Measurements from ENCODE around the gene KANSL1.
A peak's percentile ranks its signal among the peaks of the same experiment; 100 is the strongest.

KANSL1 gene

DNA sequence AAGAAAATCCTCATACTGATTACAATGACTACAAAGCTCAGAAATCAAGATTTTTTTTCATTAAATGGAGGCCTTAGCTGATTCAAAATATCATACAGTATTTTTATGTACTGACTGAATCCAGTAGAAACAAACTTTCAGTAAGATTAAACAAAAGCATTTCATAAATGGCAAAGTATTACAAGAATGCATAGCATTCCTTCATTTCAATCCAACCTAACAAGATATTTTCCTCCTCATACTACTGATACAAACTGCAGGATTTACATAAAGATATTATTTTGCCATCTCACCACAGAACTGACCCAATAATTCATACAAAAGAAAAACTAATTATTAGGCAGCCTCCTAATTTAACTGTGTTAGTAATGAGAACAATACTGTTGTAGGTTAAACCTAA is 6.2 kb upstream of the KANSL1 start:
- no peaks in the 10 kb centered on the region for H3K36me3 ChIP-seq (ENCODE audit: control insufficient read depth, insufficient read depth, low read length)
- no peaks in the 10 kb centered on the region for H3K27me3 ChIP-seq (ENCODE audit: control insufficient read depth, insufficient read depth, low read length)
- H3K9me3 ChIP-seq (ENCODE audit: control insufficient read depth, low read length): no peaks in the 10 kb centered on the region
- no peak overlapping the region for H3K4me3 ChIP-seq (ENCODE audit: low read length)
- H3K9ac ChIP-seq (ENCODE audit: low read length): no peak overlapping the region
- peaks cover 25% of the 10 kb centered on the region for H3K4me1 ChIP-seq (ENCODE audit: control insufficient read depth, insufficient read depth, low read length)

GRCh38 chr17:46198233-46198632 is 5.0 kb upstream of the KANSL1 start:
- no peaks in the 10 kb centered on the region for H3K36me3 ChIP-seq (ENCODE audit: control insufficient read depth, insufficient read depth, low read length)
- H3K4me3 ChIP-seq (ENCODE audit: low read length): no peak overlapping the region
- no peaks in the 10 kb centered on the region for H3K9me3 ChIP-seq (ENCODE audit: control insufficient read depth, low read length)
- no peaks in the 10 kb centered on the region for H3K27me3 ChIP-seq (ENCODE audit: control insufficient read depth, insufficient read depth, low read length)
- H3K9ac ChIP-seq (ENCODE audit: low read length): no peak overlapping the region
- peaks cover 27% of the 10 kb centered on the region for H3K4me1 ChIP-seq (ENCODE audit: control insufficient read depth, insufficient read depth, low read length)

DNA sequence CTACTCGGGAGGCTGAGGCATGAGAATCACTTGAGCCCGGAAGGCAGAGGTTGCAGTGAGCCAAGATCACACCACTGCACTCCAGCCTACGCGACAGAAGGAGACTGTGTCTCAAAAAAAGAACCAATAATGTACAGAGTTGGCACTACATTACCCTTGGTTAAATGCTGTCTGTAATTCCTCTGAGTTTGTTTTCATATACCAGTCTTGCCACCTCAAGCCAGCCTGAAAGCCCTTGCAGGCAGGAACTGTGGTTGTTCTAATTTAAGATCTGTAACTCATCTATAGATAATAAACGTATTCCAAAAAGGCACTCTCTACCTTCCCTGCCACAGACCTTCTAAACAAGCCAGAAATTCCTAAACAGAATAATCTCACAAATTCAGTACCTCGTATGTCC is 4.3 kb upstream of the KANSL1 start:
- Histone ChIP-seq H3K4me3 (ENCODE audit: low read length) (no peak overlapping the region), H3K27me3 (ENCODE audit: control insufficient read depth, insufficient read depth, low read length) (no peaks in the 10 kb centered on the region), H3K4me1 (ENCODE audit: control insufficient read depth, insufficient read depth, low read length) (peaks cover 27% of the 10 kb centered on the region), H3K9me3 (ENCODE audit: control insufficient read depth, low read length) (no peaks in the 10 kb centered on the region), H3K9ac (ENCODE audit: low read length) (no peak overlapping the region), H3K36me3 (ENCODE audit: control insufficient read depth, insufficient read depth, low read length) (no peaks in the 10 kb centered on the region)

- Histone ChIP-seq H3K9me3 (ENCODE audit: control insufficient read depth, low read length) (no peaks in the 10 kb centered on the region), H3K36me3 (ENCODE audit: control insufficient read depth, insufficient read depth, low read length) (no peaks in the 10 kb centered on the region), H3K4me3 (ENCODE audit: low read length) (no peak overlapping the region), H3K27me3 (ENCODE audit: control insufficient read depth, insufficient read depth, low read length) (no peaks in the 10 kb centered on the region), H3K9ac (ENCODE audit: low read length) (no peak overlapping the region), H3K4me1 (ENCODE audit: control insufficient read depth, insufficient read depth, low read length) (peaks cover 20% of the 10 kb centered on the region)
Observed at GRCh38 chr17:46195939-46196716, 2.9 kb upstream of the KANSL1 start.

DNA sequence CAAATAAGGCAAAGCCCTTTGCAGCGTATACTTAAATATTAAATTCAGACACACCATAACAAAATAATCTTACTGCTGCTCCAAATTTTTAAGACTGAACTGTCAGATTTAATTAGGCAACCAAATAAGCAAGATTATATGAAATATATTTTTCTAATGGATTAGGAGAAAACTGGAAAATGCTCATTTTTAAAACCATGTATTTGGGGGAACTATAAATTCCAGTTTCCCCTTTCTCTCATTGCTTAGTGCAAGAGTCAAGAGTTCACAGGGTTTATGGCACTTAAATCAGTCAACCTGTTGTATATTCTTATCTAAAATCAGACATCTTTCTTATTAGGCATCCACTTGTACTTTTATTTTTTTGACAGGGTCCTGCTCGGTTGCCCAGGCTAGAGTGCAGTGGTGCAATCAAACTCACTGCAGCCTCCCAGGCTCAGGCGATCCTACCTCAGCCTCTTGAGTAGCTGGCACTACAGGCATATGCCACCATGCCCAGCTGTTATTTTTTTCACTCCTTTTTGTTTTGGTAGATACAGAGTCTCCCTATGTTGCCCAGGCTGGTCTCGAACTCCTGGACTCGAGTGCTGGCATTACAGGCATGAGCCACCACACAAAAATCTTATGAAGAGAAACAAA is 2.1 kb upstream of the KANSL1 start:
- H3K4me3 ChIP-seq (ENCODE audit: low read length): no peak overlapping the region
- H3K36me3 ChIP-seq (ENCODE audit: control insufficient read depth, insufficient read depth, low read length): no peaks in the 10 kb centered on the region
- H3K4me1 ChIP-seq (ENCODE audit: control insufficient read depth, insufficient read depth, low read length): peaks cover 21% of the 10 kb centered on the region
- no peaks in the 10 kb centered on the region for H3K27me3 ChIP-seq (ENCODE audit: control insufficient read depth, insufficient read depth, low read length)
- H3K9me3 ChIP-seq (ENCODE audit: control insufficient read depth, low read length): no peaks in the 10 kb centered on the region
- H3K9ac ChIP-seq (ENCODE audit: low read length): no peak overlapping the region

GRCh38 chr17:46194393-46195216 is 1.4 kb upstream of the KANSL1 start:
- peak overlapping the region; percentile 0 for H3K4me3 ChIP-seq (ENCODE audit: low read length)
- no peaks in the 10 kb centered on the region for H3K9me3 ChIP-seq (ENCODE audit: control insufficient read depth, low read length)
- H3K27me3 ChIP-seq (ENCODE audit: control insufficient read depth, insufficient read depth, low read length): no peaks in the 10 kb centered on the region
- H3K36me3 ChIP-seq (ENCODE audit: control insufficient read depth, insufficient read depth, low read length): no peaks in the 10 kb centered on the region
- H3K9ac ChIP-seq (ENCODE audit: low read length): peak overlapping the region; percentile 30
- peaks cover 24% of the 10 kb centered on the region for H3K4me1 ChIP-seq (ENCODE audit: control insufficient read depth, insufficient read depth, low read length)

DNA sequence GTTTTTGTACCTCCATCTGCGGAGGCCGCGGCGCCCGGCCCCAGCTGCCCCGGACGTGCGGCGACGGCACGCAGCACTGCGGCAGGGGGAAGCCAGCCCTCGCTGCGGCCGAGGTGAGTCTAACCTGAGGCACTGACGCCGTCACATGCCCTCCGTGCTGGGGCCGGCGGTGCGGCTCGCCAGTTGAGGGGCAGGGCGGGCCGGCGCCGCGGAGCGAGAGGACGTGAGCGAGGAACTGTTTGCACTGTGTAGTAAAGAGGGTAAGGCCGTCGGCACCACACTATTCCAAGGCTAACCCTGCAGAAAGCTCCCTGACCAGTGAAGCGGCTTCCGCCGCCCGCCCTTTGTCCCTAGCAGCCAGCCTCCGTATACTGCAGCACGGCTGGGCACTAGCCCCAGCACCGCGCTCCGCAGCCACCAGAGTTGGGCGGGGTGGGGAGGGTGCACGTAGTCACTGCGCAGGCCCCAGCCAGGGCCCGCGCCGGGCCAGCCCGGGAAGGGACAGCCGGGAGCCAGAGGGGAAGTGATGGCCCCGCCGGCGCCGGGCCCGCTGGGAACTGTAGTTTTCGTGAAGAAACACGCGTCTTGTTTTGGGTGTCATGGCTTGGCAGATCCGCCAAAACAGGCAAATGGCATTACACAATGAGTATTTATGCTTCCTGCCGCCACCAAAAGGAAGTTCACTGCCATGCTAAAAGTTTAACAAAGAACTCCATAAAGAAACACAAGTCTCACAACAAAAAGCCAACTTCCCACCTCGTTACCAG is 580 bp upstream of the KANSL1 start:
- Histone ChIP-seq H3K27me3 (ENCODE audit: control insufficient read depth, insufficient read depth, low read length) (no peaks in the 10 kb centered on the region), H3K9ac (ENCODE audit: low read length) (peak overlapping the region; percentile 80), H3K36me3 (ENCODE audit: control insufficient read depth, insufficient read depth, low read length) (no peaks in the 10 kb centered on the region), H3K4me3 (ENCODE audit: low read length) (peak overlapping the region; percentile 80), H3K9me3 (ENCODE audit: control insufficient read depth, low read length) (no peaks in the 10 kb centered on the region), H3K4me1 (ENCODE audit: control insufficient read depth, insufficient read depth, low read length) (peaks cover 32% of the 10 kb centered on the region)

DNA sequence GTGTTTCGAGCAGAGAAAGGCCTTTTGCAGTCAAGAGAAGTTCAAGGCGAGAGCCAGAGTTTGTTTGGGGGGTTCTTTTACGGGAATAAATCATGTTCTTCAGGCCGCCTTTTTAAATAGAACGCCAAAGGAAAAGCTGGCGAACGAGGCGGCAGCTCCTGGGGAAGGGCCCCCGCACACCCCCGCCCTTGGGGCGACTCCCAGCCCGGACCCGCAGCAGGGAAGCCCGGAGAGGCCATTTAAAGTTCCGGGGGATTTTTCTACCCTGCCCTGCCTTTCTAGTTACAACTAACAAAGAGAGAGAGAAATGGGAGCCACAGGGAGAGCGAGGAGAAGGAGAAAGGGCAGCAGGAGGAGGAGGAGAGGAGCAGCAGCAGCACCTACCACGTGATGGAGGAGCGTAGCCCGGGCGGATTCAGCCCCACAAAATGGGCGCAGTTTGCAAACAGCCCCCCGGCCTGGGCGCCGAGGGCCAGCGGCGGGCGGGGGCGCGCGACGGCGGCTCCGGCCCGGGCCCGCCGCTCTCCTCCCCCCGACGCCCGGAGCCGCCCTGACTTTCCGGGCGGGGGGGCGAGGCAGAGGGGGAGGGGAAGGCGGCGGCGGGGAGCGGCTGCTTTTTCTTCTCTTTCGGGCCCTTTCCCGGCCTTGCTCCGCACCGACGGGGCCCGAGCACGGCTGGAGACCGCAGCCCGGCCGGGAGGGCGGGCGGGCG is 634 bp downstream of the KANSL1 start:
- Histone ChIP-seq H3K9me3 (ENCODE audit: control insufficient read depth, low read length) (no peaks in the 10 kb centered on the region), H3K9ac (ENCODE audit: low read length) (peak overlapping the region; percentile 97), H3K4me1 (ENCODE audit: control insufficient read depth, insufficient read depth, low read length) (peaks cover 44% of the 10 kb centered on the region)

GRCh38 chr17:46192189-46192438 is 1.1 kb downstream of the KANSL1 start:
- Histone ChIP-seq H3K4me3 (ENCODE audit: low read length) (peak overlapping the region; percentile 42), H3K9me3 (ENCODE audit: control insufficient read depth, low read length) (no peaks in the 10 kb centered on the region), H3K4me1 (ENCODE audit: control insufficient read depth, insufficient read depth, low read length) (peaks cover 49% of the 10 kb centered on the region), H3K27me3 (ENCODE audit: control insufficient read depth, insufficient read depth, low read length) (no peaks in the 10 kb centered on the region), H3K9ac (ENCODE audit: low read length) (peak overlapping the region; percentile 97), H3K36me3 (ENCODE audit: control insufficient read depth, insufficient read depth, low read length) (no peaks in the 10 kb centered on the region)

More for the DNA sequence above, 634 bp downstream of the KANSL1 start:
- no peaks in the 10 kb centered on the region for H3K27me3 ChIP-seq (ENCODE audit: control insufficient read depth, insufficient read depth, low read length)
- H3K4me3 ChIP-seq (ENCODE audit: low read length): peak overlapping the region; percentile 42
- no peaks in the 10 kb centered on the region for H3K36me3 ChIP-seq (ENCODE audit: control insufficient read depth, insufficient read depth, low read length)

GRCh38 chr17:46191322-46192188 is 1.7 kb downstream of the KANSL1 start:
- H3K4me3 ChIP-seq (ENCODE audit: low read length): peak overlapping the region; percentile 42
- no peaks in the 10 kb centered on the region for H3K27me3 ChIP-seq (ENCODE audit: control insufficient read depth, insufficient read depth, low read length)
- peaks cover 52% of the 10 kb centered on the region for H3K4me1 ChIP-seq (ENCODE audit: control insufficient read depth, insufficient read depth, low read length)
- H3K9me3 ChIP-seq (ENCODE audit: control insufficient read depth, low read length): no peaks in the 10 kb centered on the region
- peak overlapping the region; percentile 97 for H3K9ac ChIP-seq (ENCODE audit: low read length)
- no peaks in the 10 kb centered on the region for H3K36me3 ChIP-seq (ENCODE audit: control insufficient read depth, insufficient read depth, low read length)

- Histone ChIP-seq H3K9ac (ENCODE audit: low read length) (peak overlapping the region; percentile 97), H3K4me3 (ENCODE audit: low read length) (no peak overlapping the region), H3K27me3 (ENCODE audit: control insufficient read depth, insufficient read depth, low read length) (no peaks in the 10 kb centered on the region), H3K36me3 (ENCODE audit: control insufficient read depth, insufficient read depth, low read length) (no peaks in the 10 kb centered on the region), H3K4me1 (ENCODE audit: control insufficient read depth, insufficient read depth, low read length) (peaks cover 56% of the 10 kb centered on the region), H3K9me3 (ENCODE audit: control insufficient read depth, low read length) (no peaks in the 10 kb centered on the region)
Observed at GRCh38 chr17:46190763-46191162, 2.5 kb downstream of the KANSL1 start.
